Astrocyte of the spinal cord (primary cell): Measurements from ENCODE around the gene LGR6.

Experiments
- DNase-seq: peaks from one replicate; pipeline ENCODE4 v3.0.0; 2011; ENCODE audit warnings: low read depth, low spot score
- H3K4me3 ChIP-seq: 2 replicates; pipeline ENCODE4 v1.5.1; 2011; ENCODE audit warnings: low read depth, mild to moderate bottlenecking, low read length, moderate library complexity
- CTCF ChIP-seq: IDR thresholded peaks from 2 replicates; pipeline ENCODE4 v1.5.1; 2012; ENCODE audit warnings: low read depth, mild to moderate bottlenecking, low read length, inconsistent platforms
- in situ Hi-C: cut with HindIII; loops from 2 replicates; pipeline ENCODE4 v1.10.0; 2017; ENCODE audit warnings: low sequenced_read_pairs

Gene LGR6

GRCh38 chr1:202241376-202242079 lies 47.9 kb downstream of the LGR6 start:
- H3K4me3 ChIP-seq = no peak overlapping the region

GRCh38 chr1:202242080-202242419 lies 48.5 kb downstream of the LGR6 start:
- TF ChIP-seq CTCF = no peak
- no peak for DNase-seq
- no peak overlapping the region for H3K4me3 ChIP-seq
- in situ Hi-C loops = no loop called here

More at GRCh38 chr1:202241376-202242079, 47.9 kb downstream of the LGR6 start:
- no peak for DNase-seq
- in situ Hi-C loops = no loop called here
- no peak for TF ChIP-seq CTCF

GRCh38 chr1:202243006-202243405 lies 49.4 kb downstream of the LGR6 start:
- DNase-seq = no peak
- in situ Hi-C loops = no loop called here
- no peak overlapping the region for H3K4me3 ChIP-seq
- no peak for TF ChIP-seq CTCF

- no peak for TF ChIP-seq CTCF
- no peak overlapping the region for H3K4me3 ChIP-seq
- no peak for DNase-seq
- in situ Hi-C loops = no loop called here
Measured at GRCh38 chr1:202244841-202245261, 51.3 kb downstream of the LGR6 start.

GRCh38 chr1:202245391-202245790 lies 51.8 kb downstream of the LGR6 start:
- H3K4me3 ChIP-seq = no peak overlapping the region
- no peak for DNase-seq
- no peak for TF ChIP-seq CTCF
- in situ Hi-C loops = no loop called here

- in situ Hi-C loops = no loop called here
- no peak for DNase-seq
- H3K4me3 ChIP-seq = no peak overlapping the region
- no peak for TF ChIP-seq CTCF
Measured at GRCh38 chr1:202247104-202247503, 53.5 kb downstream of the LGR6 start.
